GM21717 (cell line): ENCODE data around the gene CACNA1I.

Experiments
- ATAC-seq: cut with Tn5 transposase; IDR thresholded peaks from one replicate; pipeline ENCODE4 v1.9.1; 2021; ENCODE audit warnings: mild to moderate bottlenecking, moderate library complexity; ENCODE audit not compliant: unreplicated experiment

CACNA1I gene

GRCh38 chr22:39646398-39647063 is 76.0 kb downstream of the CACNA1I start:
- no peak for ATAC-seq

- ATAC-seq, result no peak
These were observed 77.5 kb downstream of the CACNA1I start for GRCh38 chr22:39647836-39648629.

GRCh38 chr22:39648630-39648950 is 78.0 kb downstream of the CACNA1I start:
- ATAC-seq, result no peak

- no peak for ATAC-seq
These were observed 79.0 kb downstream of the CACNA1I start for GRCh38 chr22:39649500-39650089.

- no peak for ATAC-seq
These were observed 80.8 kb downstream of the CACNA1I start for GRCh38 chr22:39651053-39651996.

GRCh38 chr22:39652990-39653786 is 82.6 kb downstream of the CACNA1I start:
- ATAC-seq, result no peak

GRCh38 chr22:39653787-39654077 is 83.2 kb downstream of the CACNA1I start:
- ATAC-seq, result no peak

- ATAC-seq, result no peak
These were observed 83.8 kb downstream of the CACNA1I start for GRCh38 chr22:39654131-39654926.

GRCh38 chr22:39655004-39655579 is 84.5 kb downstream of the CACNA1I start:
- ATAC-seq, result no peak

GRCh38 chr22:39655831-39656230 is 85.3 kb downstream of the CACNA1I start:
- ATAC-seq, result no peak

GRCh38 chr22:39656495-39657490 is 86.2 kb downstream of the CACNA1I start:
- no peak for ATAC-seq

GRCh38 chr22:39658367-39658766 is 87.8 kb downstream of the CACNA1I start:
- ATAC-seq, result no peak

GRCh38 chr22:39658806-39659463 is 88.4 kb downstream of the CACNA1I start:
- no peak for ATAC-seq

GRCh38 chr22:39661501-39661841 is 90.9 kb downstream of the CACNA1I start:
- ATAC-seq, result no peak

- no peak for ATAC-seq
These were observed 91.5 kb downstream of the CACNA1I start for GRCh38 chr22:39661842-39662685.

- no peak for ATAC-seq
These were observed 92.1 kb downstream of the CACNA1I start for GRCh38 chr22:39662686-39663052.

- ATAC-seq, result no peak
These were observed 93.2 kb downstream of the CACNA1I start for GRCh38 chr22:39663751-39664150.
